Colonic mucosa (tissue), 4 donors: ENCODE measurements around the gene CLP1. TPM values are rescaled to one million over a fixed set of nuclear protein-coding genes. Genes with fewer than 3 reads are reported as not detected.

Source experiments
- DNase-seq: peaks from one replicate; pipeline ENCODE4 v3.0.0-alpha.2; 2020
- H3K27ac ChIP-seq: fragments of 200-600 bp; one replicate; pipeline ENCODE4 v1.8.0; 2021
- H3K27me3 ChIP-seq: fragments of 200-600 bp; one replicate; pipeline ENCODE4 v1.8.0; 2021
- H3K36me3 ChIP-seq: fragments of 200-600 bp; one replicate; pipeline ENCODE4 v1.8.0; 2021
- H3K4me1 ChIP-seq: fragments of 200-600 bp; one replicate; pipeline ENCODE4 v1.8.0; 2021; ENCODE audit warnings: mild to moderate bottlenecking
- H3K4me3 ChIP-seq: fragments of 200-600 bp; one replicate; pipeline ENCODE4 v1.8.0; 2021
- H3K9ac ChIP-seq, 2 donors: one replicate each; pipeline ENCODE4 v1.7.0; 2013; ENCODE audit warnings: control low read depth in 2 of 2, low read depth in 2 of 2, low read length in 2 of 2
- H3K9me3 ChIP-seq: fragments of 200-600 bp; one replicate; pipeline ENCODE4 v1.8.0; 2021
- CTCF ChIP-seq: fragments of 200-600 bp; IDR thresholded peaks from one replicate; pipeline ENCODE4 v1.8.0; 2022; ENCODE audit warnings: antibody characterized with exemption, mild to moderate bottlenecking
- intact Hi-C: fragments of 100-400 bp; cut with DNase I; formaldehyde crosslinking; loops from one replicate; pipeline ENCODE4 v1.14.1; 2022
- total RNA-seq, 2 donors: library from RNA; stranded (reverse); fragmentation: NEBNext Ultra II Directional in 1 of 2; extraction: Animal tissue kit (Norgen Biotek cat#: 25700) in 1 of 2; gene quantifications; one replicate each; pipeline ENCODE4 v1.2.1, GENCODE V29; 2021
- donor health status: healthy.
- donor health status: DM: no; HTN: no; CAD: no.
- donor health status: DM: no; HTN: no; CAD: no.

The CLP1 gene
- total RNA-seq, 2 donors from 2014 or later = 13.5 to 14.9 TPM

GRCh38 chr11:57630171-57630570, 27.4 kb upstream of the CLP1 start:
- Histone ChIP-seq H3K9me3 (no peaks in the 10 kb centered on the region), H3K4me3 (no peak overlapping the region), H3K9ac (no peak overlapping the region), H3K4me1 (no peaks in the 10 kb centered on the region), H3K36me3 (no peaks in the 10 kb centered on the region), H3K27me3 (no peaks in the 10 kb centered on the region), H3K27ac (no peak overlapping the region)
- intact Hi-C loops = no loop called here
- no peak for TF ChIP-seq CTCF
- no peak for DNase-seq

GRCh38 chr11:57632116-57632515, 25.4 kb upstream of the CLP1 start:
- intact Hi-C loops = no loop called here
- no peaks in the 10 kb centered on the region for H3K36me3 ChIP-seq
- no peak overlapping the region for H3K9ac ChIP-seq
- no peaks in the 10 kb centered on the region for H3K9me3 ChIP-seq
- no peak overlapping the region for H3K27ac ChIP-seq
- no peak for DNase-seq
- no peaks in the 10 kb centered on the region for H3K4me1 ChIP-seq
- H3K27me3 ChIP-seq = no peaks in the 10 kb centered on the region
- H3K4me3 ChIP-seq = no peak overlapping the region
- TF ChIP-seq CTCF = no peak

GRCh38 chr11:57633394-57634070, 24.0 kb upstream of the CLP1 start:
- no peaks in the 10 kb centered on the region for H3K4me1 ChIP-seq
- H3K9me3 ChIP-seq = no peaks in the 10 kb centered on the region
- no peak for TF ChIP-seq CTCF
- DNase-seq = no peak
- H3K27me3 ChIP-seq = no peaks in the 10 kb centered on the region
- intact Hi-C loops = no loop called here
- no peak overlapping the region for H3K9ac ChIP-seq
- H3K27ac ChIP-seq = no peak overlapping the region
- no peak overlapping the region for H3K4me3 ChIP-seq
- no peaks in the 10 kb centered on the region for H3K36me3 ChIP-seq

- intact Hi-C loops = no loop called here
- no peaks in the 10 kb centered on the region for H3K4me1 ChIP-seq
These were observed 23.3 kb upstream of the CLP1 start for GRCh38 chr11:57634311-57634710.

GRCh38 chr11:57635246-57635645, 22.3 kb upstream of the CLP1 start:
- Histone ChIP-seq H3K27me3 (no peaks in the 10 kb centered on the region), H3K9ac (no peak overlapping the region), H3K36me3 (no peaks in the 10 kb centered on the region), H3K4me1 (no peaks in the 10 kb centered on the region), H3K4me3 (no peak overlapping the region), H3K9me3 (no peaks in the 10 kb centered on the region), H3K27ac (no peak overlapping the region)
- no peak for TF ChIP-seq CTCF
- no peak for DNase-seq
- intact Hi-C loops = no loop called here

More at GRCh38 chr11:57634311-57634710, 23.3 kb upstream of the CLP1 start:
- H3K9me3 ChIP-seq = no peaks in the 10 kb centered on the region
- TF ChIP-seq CTCF = no peak
- no peaks in the 10 kb centered on the region for H3K36me3 ChIP-seq
- no peaks in the 10 kb centered on the region for H3K27me3 ChIP-seq
- H3K9ac ChIP-seq = no peak overlapping the region
- H3K4me3 ChIP-seq = no peak overlapping the region
- H3K27ac ChIP-seq = no peak overlapping the region
- DNase-seq = no peak
